Caco-2 (cell line): ENCODE results near the gene MYDGF. TPM values are rescaled to one million over a fixed set of nuclear protein-coding genes. Genes with fewer than 3 reads are reported as not detected.

Experiments used
- BruUV-seq: library from RNA; stranded (reverse); fragments of 400-500 nt; replicated peaks from 2 replicates; lab custom pipeline; 2021; lab: Mats Ljungman, UMichigan
- CTCF ChIA-PET: fragments of 300-600 bp; sonication (Branson Sonifier 250); formaldehyde crosslinking; loops from one replicate; lab custom pipeline; 2022; ENCODE audit warnings: antibody characterized with exemption; lab: Charles Lee
- POLR2A ChIA-PET: fragments of 300-600 bp; sonication (Branson Sonifier 250); formaldehyde crosslinking; loops from one replicate; lab custom pipeline; 2022; ENCODE audit warnings: antibody characterized with exemption; lab: Charles Lee
- DNase-seq, 2 experiments: peaks; one replicate each; pipeline versions ENCODE4 v3.0.0 to v3.0.0-alpha.2; 2020 to 2022
- H3K27me3 ChIP-seq: replicated peaks from 2 replicates; pipeline ENCODE4 v1.6.0; 2011; ENCODE audit warnings: low read length; ENCODE audit not compliant: control insufficient read depth, insufficient read depth
- H3K36me3 ChIP-seq: 2 replicates; pipeline ENCODE4 v1.5.1; 2011; ENCODE audit warnings: low read length; ENCODE audit not compliant: control insufficient read depth, insufficient read depth
- H3K4me1 ChIP-seq: fragments of 250-450 bp; sonication (Bioruptor Pico); 2 replicates; pipeline ENCODE4 v1.5.1; 2020; ENCODE audit warnings: mild to moderate bottlenecking
- H3K4me3 ChIP-seq: 2 replicates; pipeline ENCODE4 v1.5.1; 2011; ENCODE audit warnings: low read depth, mild to moderate bottlenecking, control low read depth, low read length
- H3K9me3 ChIP-seq: fragments of 250-450 bp; sonication (Bioruptor Pico); 2 replicates; pipeline ENCODE4 v1.5.1; 2020; ENCODE audit warnings: mild to moderate bottlenecking, moderate library complexity
- H3K27ac Mint-ChIP-seq: one replicate; pipeline ENCODE4 v1.8.0; 2022; ENCODE audit warnings: mixed read lengths; ENCODE audit not compliant: unreplicated experiment
- H3K27me3 Mint-ChIP-seq: one replicate; pipeline ENCODE4 v1.8.0; 2022; ENCODE audit warnings: mixed read lengths; ENCODE audit not compliant: insufficient read depth, unreplicated experiment
- H3K36me3 Mint-ChIP-seq: one replicate; pipeline ENCODE4 v1.8.0; 2022; ENCODE audit warnings: mild to moderate bottlenecking, mixed read lengths; ENCODE audit not compliant: insufficient read depth, unreplicated experiment
- H3K4me1 Mint-ChIP-seq: one replicate; pipeline ENCODE4 v1.8.0; 2022; ENCODE audit warnings: low read depth, mixed read lengths; ENCODE audit not compliant: unreplicated experiment
- H3K4me3 Mint-ChIP-seq: one replicate; pipeline ENCODE4 v1.8.0; 2022; ENCODE audit warnings: mild to moderate bottlenecking, moderate library complexity, mixed read lengths; ENCODE audit not compliant: unreplicated experiment
- H3K9me3 Mint-ChIP-seq: one replicate; pipeline ENCODE4 v1.8.0; 2022; ENCODE audit warnings: mixed read lengths; ENCODE audit not compliant: unreplicated experiment
- intact Hi-C: fragments of 100-400 bp; cut with micrococcal nuclease; formaldehyde crosslinking; loops from one replicate; pipeline ENCODE4 v1.10.0; 2022; ENCODE audit not compliant: unreplicated experiment
- total RNA-seq: library from RNA; stranded (reverse); gene quantifications from 2 replicates; pipeline ENCODE4 v1.2.3, GENCODE V29; 2022
- TF ChIP-seq, protein P1 (sequence below), 2 experiments: fragments of 200-600 bp in 1 of 2; IDR thresholded peaks; 1 replicate in 1 of 2; 2 replicates in 1 of 2; pipeline versions ENCODE4 v1.5.1 to v1.8.0; 2011 to 2022; ENCODE audit warnings: antibody characterized with exemption in 1 of 2, control low read depth in 1 of 2, inconsistent platforms in 1 of 2, low read depth in 1 of 2, low read length in 1 of 2, mild to moderate bottlenecking in 1 of 2, moderate library complexity in 1 of 2; ENCODE audit not compliant: insufficient read depth in 1 of 2, severe bottlenecking in 1 of 2, unreplicated experiment in 1 of 2

MYDGF gene
- total RNA-seq, 1 experiment from 2014 or later, result 106 TPM

DNA sequence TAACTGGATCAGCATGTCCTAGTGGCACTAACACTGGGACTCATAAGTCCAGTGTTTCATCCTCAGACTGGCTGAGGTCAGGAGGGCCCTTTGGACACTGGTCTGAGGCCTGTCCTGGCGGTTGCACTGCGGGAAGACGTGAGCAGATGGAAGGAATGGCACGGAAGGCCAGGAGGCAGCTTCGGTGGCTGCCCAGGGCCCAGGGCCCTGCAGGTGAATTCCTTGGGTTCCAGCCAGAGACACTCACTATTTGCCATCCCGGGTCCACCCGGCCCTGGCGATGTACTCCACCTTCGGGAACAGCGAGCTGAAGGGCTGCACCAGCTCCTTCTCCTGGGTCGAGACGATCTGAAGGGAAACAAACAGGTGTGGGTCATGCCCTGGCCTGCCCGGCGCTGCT is 27.2 kb upstream of the MYDGF start:
- no peaks in the 10 kb centered on the region for H3K9me3 Mint-ChIP-seq
- TF ChIP-seq, protein P1, sequence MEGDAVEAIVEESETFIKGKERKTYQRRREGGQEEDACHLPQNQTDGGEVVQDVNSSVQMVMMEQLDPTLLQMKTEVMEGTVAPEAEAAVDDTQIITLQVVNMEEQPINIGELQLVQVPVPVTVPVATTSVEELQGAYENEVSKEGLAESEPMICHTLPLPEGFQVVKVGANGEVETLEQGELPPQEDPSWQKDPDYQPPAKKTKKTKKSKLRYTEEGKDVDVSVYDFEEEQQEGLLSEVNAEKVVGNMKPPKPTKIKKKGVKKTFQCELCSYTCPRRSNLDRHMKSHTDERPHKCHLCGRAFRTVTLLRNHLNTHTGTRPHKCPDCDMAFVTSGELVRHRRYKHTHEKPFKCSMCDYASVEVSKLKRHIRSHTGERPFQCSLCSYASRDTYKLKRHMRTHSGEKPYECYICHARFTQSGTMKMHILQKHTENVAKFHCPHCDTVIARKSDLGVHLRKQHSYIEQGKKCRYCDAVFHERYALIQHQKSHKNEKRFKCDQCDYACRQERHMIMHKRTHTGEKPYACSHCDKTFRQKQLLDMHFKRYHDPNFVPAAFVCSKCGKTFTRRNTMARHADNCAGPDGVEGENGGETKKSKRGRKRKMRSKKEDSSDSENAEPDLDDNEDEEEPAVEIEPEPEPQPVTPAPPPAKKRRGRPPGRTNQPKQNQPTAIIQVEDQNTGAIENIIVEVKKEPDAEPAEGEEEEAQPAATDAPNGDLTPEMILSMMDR (IDR thresholded peaks at IDR 0.05; ENCODE audit: insufficient read depth in 1 of 2, low read depth in 1 of 2, low read length in 1 of 2, severe bottlenecking in 1 of 2, unreplicated experiment in 1 of 2), result no peak
- Histone ChIP-seq H3K27me3 (no peaks in the 10 kb centered on the region), H3K4me1 (no peaks in the 10 kb centered on the region), H3K4me3 (no peak overlapping the region), H3K9me3 (no peaks in the 10 kb centered on the region), H3K36me3 (peaks cover 4% of the 10 kb centered on the region)
- H3K4me1 Mint-ChIP-seq, result no peaks in the 10 kb centered on the region
- DNase-seq, result no peak
- intact Hi-C loops, result no loop called here
- ChIA-PET POLR2A (no interaction called here), CTCF (interaction anchor here (0.5 kb wide), 1 partner anchor 94 kb away, joined by 7 read pairs; the partner anchor contains the start of gene FEM1A)
- BruUV-seq, result no TSS peak
- H3K4me3 Mint-ChIP-seq, result no peak overlapping the region
- no peaks in the 10 kb centered on the region for H3K27me3 Mint-ChIP-seq
- H3K27ac Mint-ChIP-seq, result no peak overlapping the region
- peaks cover 64% of the 10 kb centered on the region for H3K36me3 Mint-ChIP-seq

DNA sequence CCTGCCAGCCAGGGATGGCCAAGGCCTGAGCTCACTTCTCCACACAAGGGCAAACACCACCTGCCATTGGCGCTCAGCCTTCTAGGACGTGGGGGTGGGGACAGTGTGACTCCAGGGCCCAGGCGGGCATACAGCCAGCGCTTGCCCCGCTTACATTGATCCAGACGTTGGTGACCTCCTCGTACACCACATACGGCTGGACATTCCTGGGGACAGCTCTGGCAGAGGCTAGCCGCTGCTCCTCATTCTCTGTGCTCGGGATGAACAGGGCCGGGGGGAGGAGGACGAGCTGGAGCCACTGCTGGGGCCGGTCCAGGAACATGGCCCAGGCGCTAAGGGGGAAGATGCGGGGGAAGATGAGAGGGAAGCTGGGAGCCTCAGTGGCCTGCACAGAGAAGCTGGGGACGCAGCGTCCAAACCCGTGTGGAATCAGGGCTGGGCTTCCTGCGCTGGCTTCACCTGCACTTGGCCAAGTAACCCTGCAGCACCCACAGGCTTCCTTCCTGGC is 25.1 kb upstream of the MYDGF start:
- Mint-ChIP-seq H3K4me1 (no peaks in the 10 kb centered on the region), H3K27me3 (no peaks in the 10 kb centered on the region), H3K9me3 (no peaks in the 10 kb centered on the region), H3K4me3 (no peak overlapping the region), H3K36me3 (peaks cover 64% of the 10 kb centered on the region), H3K27ac (no peak overlapping the region)
- DNase-seq, result no peak
- Histone ChIP-seq H3K4me1 (no peaks in the 10 kb centered on the region), H3K9me3 (no peaks in the 10 kb centered on the region), H3K4me3 (no peak overlapping the region), H3K36me3 (peaks cover 4% of the 10 kb centered on the region), H3K27me3 (no peaks in the 10 kb centered on the region)
- BruUV-seq, result no TSS peak
- TF ChIP-seq, protein P1 (IDR thresholded peaks at IDR 0.05; ENCODE audit: insufficient read depth in 1 of 2, low read depth in 1 of 2, low read length in 1 of 2, severe bottlenecking in 1 of 2, unreplicated experiment in 1 of 2), result no peak
- POLR2A ChIA-PET, result no interaction called here
- CTCF ChIA-PET, result no interaction called here
- intact Hi-C loops, result no loop called here

DNA sequence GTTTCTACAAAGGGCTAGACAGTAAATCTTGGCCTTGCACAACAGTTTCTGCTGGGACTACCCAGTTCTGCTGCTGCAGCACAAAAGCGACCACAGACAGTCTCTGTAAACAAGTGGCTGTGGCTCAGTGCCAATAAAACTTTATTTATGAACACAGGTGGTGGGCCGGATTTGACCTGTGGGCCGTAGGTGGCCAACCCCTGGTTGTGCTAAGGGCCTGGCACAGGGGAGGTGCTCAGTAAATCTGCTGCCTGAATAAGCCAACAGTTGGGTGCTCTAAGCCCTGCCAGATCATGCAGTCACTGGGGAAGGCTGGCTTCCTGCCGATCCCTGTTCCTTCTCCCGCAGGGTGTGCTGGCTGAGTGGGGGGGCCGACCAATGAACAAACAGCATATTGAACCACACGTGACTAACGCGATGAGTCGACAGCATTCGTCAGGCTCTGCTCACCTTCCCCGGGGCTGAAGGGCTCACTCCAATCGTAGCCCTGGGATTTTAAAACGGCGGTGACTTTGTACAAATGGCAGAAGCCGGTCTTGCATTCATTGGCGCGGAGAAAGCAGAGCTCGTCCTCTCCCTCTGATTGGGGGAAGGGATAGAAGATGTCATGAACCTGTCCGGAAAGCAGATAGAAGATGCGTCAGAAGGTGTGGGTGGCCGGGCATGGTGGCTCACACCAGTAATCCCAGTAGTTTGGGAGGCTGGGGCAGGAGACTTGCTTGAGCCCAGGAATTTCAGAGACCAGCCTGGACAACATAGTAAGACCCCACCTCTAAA is 24.3 kb upstream of the MYDGF start:
- intact Hi-C loops, result no loop called here
- Mint-ChIP-seq H3K4me3 (no peak overlapping the region), H3K4me1 (no peaks in the 10 kb centered on the region), H3K36me3 (peaks cover 60% of the 10 kb centered on the region), H3K9me3 (no peaks in the 10 kb centered on the region), H3K27ac (no peak overlapping the region), H3K27me3 (no peaks in the 10 kb centered on the region)
- BruUV-seq, result no TSS peak
- POLR2A ChIA-PET, result no interaction called here
- no peak for DNase-seq
- Histone ChIP-seq H3K36me3 (peaks cover 4% of the 10 kb centered on the region), H3K9me3 (no peaks in the 10 kb centered on the region), H3K4me3 (no peak overlapping the region), H3K27me3 (no peaks in the 10 kb centered on the region), H3K4me1 (no peaks in the 10 kb centered on the region)
- CTCF ChIA-PET, result no interaction called here
- TF ChIP-seq, protein P1 (IDR thresholded peaks at IDR 0.05; ENCODE audit: insufficient read depth in 1 of 2, low read depth in 1 of 2, low read length in 1 of 2, severe bottlenecking in 1 of 2, unreplicated experiment in 1 of 2), result no peak
